ENCODE measurements around the gene TDRKH. TPM values are rescaled to one million over a fixed set of nuclear protein-coding genes. Genes with fewer than 3 reads are reported as not detected.

The TDRKH gene
- total RNA-seq, 1 donor = 1.7 TPM

- DNase-seq (ENCODE audit: low read depth) = no peak
- TF ChIP-seq CTCF (IDR thresholded peaks at IDR 0.05; ENCODE audit: insufficient read depth, low read depth, low read length) = no peak
- H3K4me3 ChIP-seq (ENCODE audit: low read depth, low read length) = no peak overlapping the region
Observed at GRCh38 chr1:151835596-151835995, 45.3 kb upstream of the TDRKH start.

- TF ChIP-seq CTCF (IDR thresholded peaks at IDR 0.05; ENCODE audit: insufficient read depth, low read depth, low read length) = no peak
- no peak overlapping the region for H3K4me3 ChIP-seq (ENCODE audit: low read depth, low read length)
- no peak for DNase-seq (ENCODE audit: low read depth)
Observed at GRCh38 chr1:151834239-151834638, 43.9 kb upstream of the TDRKH start.

- DNase-seq (ENCODE audit: low read depth) = no peak
- TF ChIP-seq CTCF (IDR thresholded peaks at IDR 0.05; ENCODE audit: insufficient read depth, low read depth, low read length) = no peak
Observed at GRCh38 chr1:151833172-151833900, 43.0 kb upstream of the TDRKH start.

GRCh38 chr1:151832318-151832980 lies 42.1 kb upstream of the TDRKH start:
- no peak overlapping the region for H3K4me3 ChIP-seq (ENCODE audit: low read depth, low read length)
- DNase-seq (ENCODE audit: low read depth) = peak; percentile 17
- TF ChIP-seq CTCF (IDR thresholded peaks at IDR 0.05; ENCODE audit: insufficient read depth, low read depth, low read length) = no peak

More at GRCh38 chr1:151833172-151833900, 43.0 kb upstream of the TDRKH start:
- no peak overlapping the region for H3K4me3 ChIP-seq (ENCODE audit: low read depth, low read length)

GRCh38 chr1:151831605-151832004 lies 41.3 kb upstream of the TDRKH start, which contains the start of gene RORC:
Gene RORC (minus strand): TSS chr1:151831802. CDS start chr1:151831764, 38 bp downstream.
- no peak for DNase-seq (ENCODE audit: low read depth)
- no peak for TF ChIP-seq CTCF (IDR thresholded peaks at IDR 0.05; ENCODE audit: insufficient read depth, low read depth, low read length)
- H3K4me3 ChIP-seq (ENCODE audit: low read depth, low read length) = no peak within 1 kb of the TSS

GRCh38 chr1:151831256-151831591 lies 40.9 kb upstream of the TDRKH start:
- no peak for DNase-seq (ENCODE audit: low read depth)
- no peak for TF ChIP-seq CTCF (IDR thresholded peaks at IDR 0.05; ENCODE audit: insufficient read depth, low read depth, low read length)
- H3K4me3 ChIP-seq (ENCODE audit: low read depth, low read length) = no peak overlapping the region
